Endothelial cell of umbilical vein (primary cell): Measurements from ENCODE around the gene TEX26.
A peak's percentile ranks its signal among the peaks of the same experiment; 100 is the strongest.

ENCODE experiments used
- CTCF ChIP-seq, 2 donors: IDR thresholded peaks; 1 replicate in 1 of 2; 2 replicates in 1 of 2; pipeline ENCODE4 v1.5.1; 2011; ENCODE audit warnings: low read length in 2 of 2, mild to moderate bottlenecking in 2 of 2, moderate library complexity in 2 of 2, control low read depth in 1 of 2, inconsistent platforms in 1 of 2, low read depth in 1 of 2; ENCODE audit not compliant: insufficient read depth in 1 of 2; ENCODE audit errors: extremely low read depth in 1 of 2
- GATA2 ChIP-seq: IDR thresholded peaks from 2 replicates; pipeline ENCODE4 v1.7.0; 2011; ENCODE audit warnings: low read depth, mild to moderate bottlenecking, moderate library complexity, mixed read lengths, low read length; ENCODE audit not compliant: insufficient read length, insufficient read depth
- JUN ChIP-seq: IDR thresholded peaks from 2 replicates; pipeline ENCODE4 v1.6.1; 2011; ENCODE audit warnings: borderline replicate concordance, low read depth; ENCODE audit not compliant: insufficient read length, insufficient read depth
- POLR2A ChIP-seq: IDR thresholded peaks from 2 replicates; pipeline ENCODE4 v1.6.1; 2012; ENCODE audit warnings: low read depth, mild to moderate bottlenecking, control low read depth, low read length

- TF ChIP-seq JUN (no peak), GATA2 (no peak), POLR2A (no peak), CTCF (IDR thresholded peaks at IDR 0.05; ENCODE audit: extremely low read depth in 1 of 2, insufficient read depth in 1 of 2, low read depth in 1 of 2, low read length in 2 of 2) (peak; percentile 47 to 51)
Observed at GRCh38 chr13:30892966-30893365, 39.5 kb upstream of the TEX26 start.
